PFSK-1 (cell line): ENCODE results near the gene PPM1B.

Experiments used
- FOXP2 ChIP-seq: optimal IDR thresholded peaks from 2 replicates; pipeline ENCODE3; 2011; ENCODE audit warnings: borderline replicate concordance, control low read depth, inconsistent platforms; ENCODE audit not compliant: insufficient read depth; ENCODE audit errors: extremely low read length, extremely low read depth
- POLR2AphosphoS5 ChIP-seq: IDR thresholded peaks from 2 replicates; pipeline ENCODE4 v1.6.1; 2012; ENCODE audit warnings: low read depth, mild to moderate bottlenecking, control low read depth, low read length, moderate library complexity
- SIN3A ChIP-seq: IDR thresholded peaks from 2 replicates; pipeline ENCODE4 v1.6.1; 2012; ENCODE audit warnings: mild to moderate bottlenecking, low read length, moderate library complexity, borderline replicate concordance; ENCODE audit not compliant: insufficient read depth
- TAF1 ChIP-seq: IDR thresholded peaks from 2 replicates; pipeline ENCODE4 v1.6.1; 2012; ENCODE audit warnings: low read length, control low read depth, borderline replicate concordance; ENCODE audit not compliant: insufficient read depth
- TF ChIP-seq, protein P1 (sequence below), 2 experiments: IDR thresholded peaks; 2 replicates each; pipeline versions ENCODE4 v1.6.1 to v1.8.0; 2011 to 2012; ENCODE audit warnings: low read depth in 2 of 2, low read length in 2 of 2, control low read depth in 1 of 2, inconsistent platforms in 1 of 2, mild to moderate bottlenecking in 1 of 2, moderate library complexity in 1 of 2; ENCODE audit not compliant: insufficient read depth in 1 of 2

The PPM1B gene

DNA sequence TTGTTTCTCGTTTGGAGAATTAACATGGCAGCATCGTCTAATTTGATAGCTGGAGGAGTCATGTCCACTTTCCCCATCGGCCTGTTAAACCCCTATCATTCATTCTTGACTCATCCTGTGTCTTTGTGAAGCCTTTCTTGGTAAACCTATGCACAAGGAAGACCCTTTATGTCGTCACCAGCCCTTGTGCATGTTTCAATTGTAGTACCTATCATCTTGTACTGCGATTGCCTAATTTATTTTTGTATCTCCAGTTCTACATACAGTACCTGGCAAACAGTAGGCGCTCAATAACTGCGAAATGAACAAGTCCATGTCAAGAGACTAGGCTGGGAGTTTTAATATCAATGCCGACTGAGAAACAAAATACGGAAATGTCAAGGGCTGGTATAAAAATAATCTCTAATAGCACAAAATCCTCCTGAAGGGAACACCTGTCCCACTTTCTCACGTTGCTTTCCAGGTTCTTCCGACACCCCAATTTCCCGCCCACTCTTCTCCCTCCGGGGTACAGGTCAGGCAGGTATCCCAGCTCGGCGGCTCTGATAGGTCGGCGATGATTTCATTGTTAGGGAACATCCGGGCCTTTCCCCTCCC is 1.3 kb upstream of the PPM1B start:
- TF ChIP-seq, protein P1, sequence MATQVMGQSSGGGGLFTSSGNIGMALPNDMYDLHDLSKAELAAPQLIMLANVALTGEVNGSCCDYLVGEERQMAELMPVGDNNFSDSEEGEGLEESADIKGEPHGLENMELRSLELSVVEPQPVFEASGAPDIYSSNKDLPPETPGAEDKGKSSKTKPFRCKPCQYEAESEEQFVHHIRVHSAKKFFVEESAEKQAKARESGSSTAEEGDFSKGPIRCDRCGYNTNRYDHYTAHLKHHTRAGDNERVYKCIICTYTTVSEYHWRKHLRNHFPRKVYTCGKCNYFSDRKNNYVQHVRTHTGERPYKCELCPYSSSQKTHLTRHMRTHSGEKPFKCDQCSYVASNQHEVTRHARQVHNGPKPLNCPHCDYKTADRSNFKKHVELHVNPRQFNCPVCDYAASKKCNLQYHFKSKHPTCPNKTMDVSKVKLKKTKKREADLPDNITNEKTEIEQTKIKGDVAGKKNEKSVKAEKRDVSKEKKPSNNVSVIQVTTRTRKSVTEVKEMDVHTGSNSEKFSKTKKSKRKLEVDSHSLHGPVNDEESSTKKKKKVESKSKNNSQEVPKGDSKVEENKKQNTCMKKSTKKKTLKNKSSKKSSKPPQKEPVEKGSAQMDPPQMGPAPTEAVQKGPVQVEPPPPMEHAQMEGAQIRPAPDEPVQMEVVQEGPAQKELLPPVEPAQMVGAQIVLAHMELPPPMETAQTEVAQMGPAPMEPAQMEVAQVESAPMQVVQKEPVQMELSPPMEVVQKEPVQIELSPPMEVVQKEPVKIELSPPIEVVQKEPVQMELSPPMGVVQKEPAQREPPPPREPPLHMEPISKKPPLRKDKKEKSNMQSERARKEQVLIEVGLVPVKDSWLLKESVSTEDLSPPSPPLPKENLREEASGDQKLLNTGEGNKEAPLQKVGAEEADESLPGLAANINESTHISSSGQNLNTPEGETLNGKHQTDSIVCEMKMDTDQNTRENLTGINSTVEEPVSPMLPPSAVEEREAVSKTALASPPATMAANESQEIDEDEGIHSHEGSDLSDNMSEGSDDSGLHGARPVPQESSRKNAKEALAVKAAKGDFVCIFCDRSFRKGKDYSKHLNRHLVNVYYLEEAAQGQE (IDR thresholded peaks at IDR 0.05; ENCODE audit: insufficient read depth in 1 of 2, low read depth in 2 of 2, low read length in 2 of 2): no peak
- TF ChIP-seq FOXP2 (no peak), POLR2AphosphoS5 (no peak), SIN3A (no peak), TAF1 (no peak)

DNA sequence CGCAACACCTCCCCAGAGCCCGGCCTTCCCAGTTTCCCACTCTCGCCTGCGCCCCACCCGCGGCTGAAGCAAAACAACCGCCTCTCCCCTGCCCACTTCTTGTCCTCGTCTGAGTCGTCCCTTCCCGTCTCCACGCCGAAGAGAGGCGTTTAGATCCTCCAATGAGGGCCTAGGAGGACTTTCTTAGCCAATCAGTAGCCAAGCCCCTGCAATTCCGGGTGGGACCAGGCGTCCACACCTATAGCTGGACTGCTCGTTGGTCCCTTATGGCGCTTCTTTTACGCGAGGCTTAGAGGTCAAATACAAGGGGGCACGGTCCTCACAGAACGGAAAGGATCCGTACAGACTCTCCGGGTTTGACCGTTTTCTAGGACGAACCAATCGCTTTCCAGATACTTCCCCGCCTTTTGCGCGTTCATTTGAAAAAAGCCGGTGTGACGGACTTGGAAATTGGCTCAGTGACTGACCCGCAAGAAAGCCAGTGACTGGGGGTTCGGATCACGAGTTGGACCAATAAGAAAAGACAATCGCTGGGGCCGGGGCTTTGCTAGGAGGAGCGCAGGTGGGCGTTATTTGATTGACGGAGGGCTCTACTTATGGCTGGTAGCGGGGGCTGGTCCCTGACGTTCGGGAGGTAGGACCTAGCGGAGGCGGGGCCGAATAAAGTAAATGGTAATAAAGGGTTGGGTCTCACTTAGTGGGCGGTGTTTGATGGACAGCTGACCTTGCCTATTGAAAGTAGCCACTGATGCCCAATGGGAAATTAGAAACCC is 581 bp upstream of the PPM1B start:
- TF ChIP-seq SIN3A (no peak), TAF1 (no peak), FOXP2 (no peak), POLR2AphosphoS5 (no peak)
- TF ChIP-seq, protein P1 (IDR thresholded peaks at IDR 0.05; ENCODE audit: insufficient read depth in 1 of 2, low read depth in 2 of 2, low read length in 2 of 2): no peak

DNA sequence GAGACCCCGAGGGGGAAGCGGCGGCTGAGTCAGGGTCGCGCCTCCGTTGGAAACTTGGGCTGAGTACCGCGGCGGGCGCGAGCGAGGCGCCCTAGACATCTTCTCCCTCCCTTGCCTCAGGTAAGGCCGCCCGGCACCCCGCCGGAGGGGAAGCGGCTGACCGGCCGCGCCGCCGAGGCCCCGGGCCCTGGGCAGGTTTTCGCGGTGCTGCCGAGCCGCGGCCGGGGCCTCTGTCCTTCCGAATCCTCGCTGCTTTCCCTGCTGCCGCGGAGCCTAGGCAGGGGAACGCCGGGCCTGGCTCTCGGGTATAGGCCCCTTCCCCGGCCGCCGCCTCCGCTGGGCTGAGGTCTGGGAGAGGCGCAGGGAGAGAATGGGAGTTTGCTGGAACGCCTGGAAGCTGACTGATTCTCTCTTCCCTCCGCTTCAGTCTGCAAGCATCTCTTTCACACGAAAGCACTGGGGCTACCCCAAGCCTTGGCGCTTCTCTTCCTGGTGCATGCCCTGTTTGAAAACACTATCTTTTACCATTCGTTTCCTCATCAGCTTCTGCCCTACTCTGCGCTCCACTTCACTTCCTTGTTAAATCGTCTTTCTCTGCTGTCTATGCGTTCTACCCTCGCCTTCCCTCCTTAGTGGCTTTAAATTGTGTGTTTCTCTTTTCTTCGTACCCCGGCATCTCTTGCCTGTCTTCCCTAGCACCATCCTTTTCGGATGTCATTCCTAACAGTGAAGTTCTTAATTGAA is 652 bp downstream of the PPM1B start:
- TF ChIP-seq SIN3A: 0 out of 2 replicates have a peak, but pooled peaks have one; percentile 13
- TF ChIP-seq, protein P1 (IDR thresholded peaks at IDR 0.05; ENCODE audit: insufficient read depth in 1 of 2, low read depth in 2 of 2, low read length in 2 of 2): no peak

GRCh38 chr2:44170311-44170717 is 1.6 kb downstream of the PPM1B start:
- TF ChIP-seq, protein P1 (IDR thresholded peaks at IDR 0.05; ENCODE audit: insufficient read depth in 1 of 2, low read depth in 2 of 2, low read length in 2 of 2): no peak
- TF ChIP-seq SIN3A (no peak), TAF1 (no peak), FOXP2 (no peak), POLR2AphosphoS5 (no peak)
